ENCODE data around the gene GID8. TPM values are rescaled to one million over a fixed set of nuclear protein-coding genes. Genes with fewer than 3 reads are reported as not detected.
"Not testable (repeated sequence)": the region's sequence is repeated elsewhere in the genome, so short reads cannot be mapped to it uniquely, and the experiment has no call there.

GID8 gene
- total and polyA plus RNA-seq, 2 experiments from 2014 or later = 17.6 to 31.0 TPM

GRCh38 chr20:62957136-62958117 lies 19.5 kb downstream of the GID8 start:
- DNase-seq = no peak
- H4K20me1 ChIP-seq (ENCODE audit: insufficient read depth) = no peaks in the 10 kb centered on the region
- no peak overlapping the region for H3K4me2 ChIP-seq (ENCODE audit: unreplicated experiment)
- no peak overlapping the region for H3K27ac ChIP-seq
- no peak overlapping the region for H2AFZ ChIP-seq
- H3K9me2 ChIP-seq (ENCODE audit: insufficient read depth) = no peaks in the 10 kb centered on the region
- H3K27me3 ChIP-seq (replicated peaks; ENCODE audit: insufficient read depth) = no peaks in the 10 kb centered on the region
- no peaks in the 10 kb centered on the region for H3F3A ChIP-seq (ENCODE audit: insufficient read depth)
- H3K9me3 ChIP-seq (ENCODE audit: low read depth) = no peaks in the 10 kb centered on the region
- H3K9ac ChIP-seq = no peak overlapping the region
- H3K4me3 ChIP-seq = no peak overlapping the region
- peaks cover 35% of the 10 kb centered on the region for H3K79me2 ChIP-seq (ENCODE audit: insufficient read depth)
- H3K36me3 ChIP-seq (ENCODE audit: low read depth) = no peaks in the 10 kb centered on the region
- WGBS, 2 experiments (ENCODE audit: low coverage in 1 of 2, low lambda C conversion rate in 2 of 2, missing lambda C conversion rate in 2 of 2) = 90 to 91% methylated on average over 27 to 35 of the region's 36 CpGs
- TF ChIP-seq EZH2 (IDR thresholded peaks at IDR 0.05; ENCODE audit: insufficient read depth, poor library complexity, severe bottlenecking) (no peak), EZH2phosphoT487 (IDR thresholded peaks at IDR 0.05; ENCODE audit: insufficient read depth, low read depth) (no peak)
- in situ Hi-C loops (cut with MboI) = no loop called here
- peaks cover 7% of the 10 kb centered on the region; the same call in 1 of the 2 replicates for H3K4me1 ChIP-seq (ENCODE audit: insufficient read depth)

- Histone ChIP-seq H3K4me1 (ENCODE audit: insufficient read depth) (peaks cover 5% of the 10 kb centered on the region; the same call in 1 of the 2 replicates), H3K4me2 (ENCODE audit: unreplicated experiment) (no peak overlapping the region), H3K9me2 (ENCODE audit: insufficient read depth) (no peaks in the 10 kb centered on the region), H3F3A (ENCODE audit: insufficient read depth) (no peaks in the 10 kb centered on the region), H2AFZ (no peak overlapping the region), H3K27ac (no peak overlapping the region), H3K36me3 (ENCODE audit: low read depth) (no peaks in the 10 kb centered on the region), H3K9me3 (ENCODE audit: low read depth) (no peaks in the 10 kb centered on the region), H3K79me2 (ENCODE audit: insufficient read depth) (peaks cover 29% of the 10 kb centered on the region), H4K20me1 (ENCODE audit: insufficient read depth) (no peaks in the 10 kb centered on the region), H3K4me3 (no peak overlapping the region), H3K9ac (no peak overlapping the region), H3K27me3 (replicated peaks; ENCODE audit: insufficient read depth) (no peaks in the 10 kb centered on the region)
- no peak for DNase-seq
- in situ Hi-C loops (cut with MboI) = no loop called here
- WGBS, 2 experiments (ENCODE audit: low coverage in 1 of 2, low lambda C conversion rate in 2 of 2, missing lambda C conversion rate in 2 of 2) = 63 to 67% methylated on average over 6 to 10 of the region's 10 CpGs
- TF ChIP-seq EZH2 (IDR thresholded peaks at IDR 0.05; ENCODE audit: insufficient read depth, poor library complexity, severe bottlenecking) (no peak), EZH2phosphoT487 (IDR thresholded peaks at IDR 0.05; ENCODE audit: insufficient read depth, low read depth) (no peak)
Measured at GRCh38 chr20:62958388-62959100, 20.6 kb downstream of the GID8 start.

GRCh38 chr20:62959101-62959971 lies 21.4 kb downstream of the GID8 start:
- no peaks in the 10 kb centered on the region for H3K9me3 ChIP-seq (ENCODE audit: low read depth)
- no peaks in the 10 kb centered on the region for H3K36me3 ChIP-seq (ENCODE audit: low read depth)
- no peaks in the 10 kb centered on the region for H3K9me2 ChIP-seq (ENCODE audit: insufficient read depth)
- no peaks in the 10 kb centered on the region for H3K27me3 ChIP-seq (replicated peaks; ENCODE audit: insufficient read depth)
- WGBS, 2 experiments (ENCODE audit: low coverage in 1 of 2, low lambda C conversion rate in 2 of 2, missing lambda C conversion rate in 2 of 2) = 74 to 75% methylated on average over 42 of the region's 43 CpGs
- H3K79me2 ChIP-seq (ENCODE audit: insufficient read depth) = peaks cover 27% of the 10 kb centered on the region
- no peak overlapping the region for H3K9ac ChIP-seq
- no peak overlapping the region for H2AFZ ChIP-seq
- no peaks in the 10 kb centered on the region for H4K20me1 ChIP-seq (ENCODE audit: insufficient read depth)
- no peak for DNase-seq
- H3K4me3 ChIP-seq = no peak overlapping the region
- in situ Hi-C loops (cut with MboI) = no loop called here
- no peaks in the 10 kb centered on the region; the same call in 1 of the 2 replicates for H3K4me1 ChIP-seq (ENCODE audit: insufficient read depth)
- no peak overlapping the region for H3K27ac ChIP-seq
- H3K4me2 ChIP-seq (ENCODE audit: unreplicated experiment) = no peak overlapping the region
- H3F3A ChIP-seq (ENCODE audit: insufficient read depth) = no peaks in the 10 kb centered on the region
- no peak for TF ChIP-seq EZH2 (IDR thresholded peaks at IDR 0.05; ENCODE audit: insufficient read depth, poor library complexity, severe bottlenecking)
- no peak for TF ChIP-seq EZH2phosphoT487 (IDR thresholded peaks at IDR 0.05; ENCODE audit: insufficient read depth, low read depth)

- no peak for TF ChIP-seq EZH2phosphoT487 (IDR thresholded peaks at IDR 0.05; ENCODE audit: insufficient read depth, low read depth)
- TF ChIP-seq EZH2 (IDR thresholded peaks at IDR 0.05; ENCODE audit: insufficient read depth, poor library complexity, severe bottlenecking) = no peak
- in situ Hi-C loops (cut with MboI) = no loop called here
- Histone ChIP-seq H3K9me3 (ENCODE audit: low read depth) (no peaks in the 10 kb centered on the region), H3K27ac (no peak overlapping the region), H3K9ac (no peak overlapping the region), H3K4me3 (no peak overlapping the region), H3K4me2 (ENCODE audit: unreplicated experiment) (no peak overlapping the region), H3K27me3 (replicated peaks; ENCODE audit: insufficient read depth) (no peaks in the 10 kb centered on the region), H3K79me2 (ENCODE audit: insufficient read depth) (peaks cover 20% of the 10 kb centered on the region), H3K9me2 (ENCODE audit: insufficient read depth) (no peaks in the 10 kb centered on the region), H4K20me1 (ENCODE audit: insufficient read depth) (no peaks in the 10 kb centered on the region), H3F3A (ENCODE audit: insufficient read depth) (no peaks in the 10 kb centered on the region), H2AFZ (no peak overlapping the region), H3K4me1 (ENCODE audit: insufficient read depth) (no peaks in the 10 kb centered on the region), H3K36me3 (ENCODE audit: low read depth) (no peaks in the 10 kb centered on the region)
- no peak for DNase-seq
- WGBS, 2 experiments (ENCODE audit: low coverage in 1 of 2, low lambda C conversion rate in 2 of 2, missing lambda C conversion rate in 2 of 2) = 90 to 92% methylated on average over 20 of the region's 20 CpGs
Measured at GRCh38 chr20:62959998-62960436, 22.1 kb downstream of the GID8 start.

DNA sequence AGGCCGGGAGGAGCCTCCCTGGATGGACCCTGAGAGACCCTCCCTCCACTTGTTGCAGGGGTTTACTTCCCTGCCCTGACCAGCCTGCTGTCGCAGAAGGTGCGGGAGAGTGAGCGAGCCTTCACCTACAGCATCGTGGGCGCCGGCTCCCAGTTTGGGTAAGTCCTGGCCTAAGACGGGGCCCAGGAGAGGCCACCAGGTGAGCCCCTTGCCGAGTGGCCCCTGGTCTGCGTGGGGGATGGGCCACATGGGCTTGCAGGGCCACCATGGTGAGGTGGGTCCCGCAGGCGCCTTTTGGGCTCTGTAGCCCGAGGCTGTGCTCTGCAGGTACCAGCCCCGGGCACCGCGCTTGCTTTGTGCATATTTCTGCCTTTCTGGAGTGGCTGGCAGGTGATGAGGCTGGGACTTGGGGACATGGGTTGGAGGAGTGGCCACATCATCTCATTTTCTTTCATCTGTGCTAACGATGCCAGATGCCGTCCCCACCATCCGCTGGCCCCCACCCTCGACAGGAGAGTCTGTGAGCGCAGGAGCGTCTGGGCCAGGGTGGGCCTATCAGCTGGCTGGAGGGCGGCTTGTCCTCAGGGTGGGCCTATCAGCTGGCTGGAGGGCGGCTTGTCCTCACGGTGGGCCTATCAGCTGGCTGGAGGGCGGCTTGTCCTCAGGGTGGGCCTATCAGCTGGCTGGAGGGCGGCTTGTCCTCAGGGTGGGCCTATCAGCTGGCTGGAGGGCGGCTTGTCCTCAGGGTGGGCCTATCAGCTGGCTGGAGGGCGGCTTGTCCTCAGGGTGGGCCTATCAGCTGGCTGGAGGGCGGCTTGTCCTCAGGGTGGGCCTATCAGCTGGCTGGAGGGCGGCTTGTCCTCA lies 22.7 kb downstream of the GID8 start:
- H3K27me3 ChIP-seq (replicated peaks; ENCODE audit: insufficient read depth); H3F3A ChIP-seq (ENCODE audit: insufficient read depth); H3K4me2 ChIP-seq (ENCODE audit: unreplicated experiment); H3K9me3 ChIP-seq (ENCODE audit: low read depth); H3K9me2 ChIP-seq (ENCODE audit: insufficient read depth); DNase-seq; H2AFZ ChIP-seq; H3K4me1 ChIP-seq (ENCODE audit: insufficient read depth); H3K4me3 ChIP-seq; H4K20me1 ChIP-seq (ENCODE audit: insufficient read depth); H3K36me3 ChIP-seq (ENCODE audit: low read depth); in situ Hi-C loops (cut with MboI); H3K9ac ChIP-seq; H3K27ac ChIP-seq: not testable (repeated sequence)
- peaks cover 13% of the 10 kb centered on the region for H3K79me2 ChIP-seq (ENCODE audit: insufficient read depth)
- WGBS, 2 experiments (ENCODE audit: low coverage in 1 of 2, low lambda C conversion rate in 2 of 2, missing lambda C conversion rate in 2 of 2) = 89 to 92% methylated on average over 23 of the region's 31 CpGs

Measured in GM23248 (cell line).